Activated CD8-positive, alpha-beta T cell treated with anti-CD3 and anti-CD28 coated beads for 36 hours (primary cell): ENCODE results near the gene KRT86. TPM values are rescaled to one million over a fixed set of nuclear protein-coding genes. Genes with fewer than 3 reads are reported as not detected.

Experiments
- ATAC-seq: fragments of 200-7000 bp; cut with Tn5 transposase; one replicate; pipeline ENCODE4 v1.10.0; 2021; ENCODE audit warnings: mild to moderate bottlenecking, moderate library complexity
- CTCF ChIA-PET: fragments of 350-600 bp; sonication (Branson Sonifier 250); formaldehyde crosslinking; loops from one replicate; lab custom pipeline; 2021; ENCODE audit warnings: antibody characterized with exemption; lab: Charles Lee
- POLR2A ChIA-PET: fragments of 350-600 bp; sonication (Branson Sonifier 250); formaldehyde crosslinking; loops from one replicate; lab custom pipeline; 2021; ENCODE audit warnings: antibody characterized with exemption; lab: Charles Lee
- DNase-seq: peaks from one replicate; pipeline ENCODE4 v3.0.0-alpha.2; 2020
- H3K27ac Mint-ChIP-seq: one replicate; pipeline ENCODE4 v1.8.0; 2021; ENCODE audit warnings: mild to moderate bottlenecking, mixed read lengths
- H3K27me3 Mint-ChIP-seq: one replicate; pipeline ENCODE4 v1.8.0; 2021; ENCODE audit warnings: mixed read lengths
- H3K36me3 Mint-ChIP-seq: one replicate; pipeline ENCODE4 v1.8.0; 2021; ENCODE audit warnings: low read depth, mixed read lengths
- H3K4me1 Mint-ChIP-seq: one replicate; pipeline ENCODE4 v1.8.0; 2021; ENCODE audit warnings: low read depth, mixed read lengths
- H3K4me3 Mint-ChIP-seq: one replicate; pipeline ENCODE4 v1.8.0; 2021; ENCODE audit warnings: mild to moderate bottlenecking, moderate library complexity, mixed read lengths
- H3K9me3 Mint-ChIP-seq: one replicate; pipeline ENCODE4 v1.8.0; 2021; ENCODE audit warnings: mixed read lengths
- CTCF ChIP-seq: fragments of 200-600 bp; IDR thresholded peaks from one replicate; pipeline ENCODE4 v1.8.0; 2022; ENCODE audit warnings: antibody characterized with exemption, mild to moderate bottlenecking
- intact Hi-C: fragments of 100-400 bp; cut with micrococcal nuclease; formaldehyde crosslinking; loops from one replicate; pipeline ENCODE4 v1.10.0; 2022
- total RNA-seq, 2 experiments: library from RNA; stranded (reverse); gene quantifications; one replicate each; pipeline ENCODE4 v1.2.3, GENCODE V29; 2021

Gene KRT86
- total RNA-seq, 2 experiments from 2014 or later = not detected

GRCh38 chr12:52327830-52328500 is 53.5 kb downstream of the KRT86 start:
- ChIA-PET CTCF (interaction anchor here (0.7 to 5.6 kb wide), 34 partner anchors 9 to 551 kb away, joined by 3 to 39 read pairs (median 5); no protein-coding TSS in a partner anchor), POLR2A (no interaction called here)
- intact Hi-C loops = loop anchor here (5.0 kb wide), 1 partner anchor 171 kb away; no protein-coding TSS in a partner anchor
- no peak for ATAC-seq
- no peak for TF ChIP-seq CTCF
- Mint-ChIP-seq H3K27ac (no peak overlapping the region), H3K27me3 (peaks cover 4% of the 10 kb centered on the region), H3K9me3 (no peaks in the 10 kb centered on the region), H3K4me3 (no peak overlapping the region), H3K36me3 (no peaks in the 10 kb centered on the region), H3K4me1 (peaks cover 12% of the 10 kb centered on the region)
- no peak for DNase-seq

- no peak overlapping the region for H3K4me3 Mint-ChIP-seq
- no peaks in the 10 kb centered on the region for H3K36me3 Mint-ChIP-seq
- intact Hi-C loops = no loop called here
- ChIA-PET CTCF (interaction anchor here (0.7 to 1.3 kb wide), 4 partner anchors 9 to 20 kb away, joined by 3 read pairs; no protein-coding TSS in a partner anchor), POLR2A (no interaction called here)
- peaks cover 12% of the 10 kb centered on the region for H3K4me1 Mint-ChIP-seq
- DNase-seq (no peak), ATAC-seq (no peak)
- H3K9me3 Mint-ChIP-seq = no peaks in the 10 kb centered on the region
- no peak overlapping the region for H3K27ac Mint-ChIP-seq
- peaks cover 8% of the 10 kb centered on the region for H3K27me3 Mint-ChIP-seq
- TF ChIP-seq CTCF = no peak
These were observed 56.6 kb downstream of the KRT86 start for GRCh38 chr12:52331039-52331438.

- Mint-ChIP-seq H3K27ac (no peak overlapping the region), H3K9me3 (peaks cover 4% of the 10 kb centered on the region), H3K4me3 (no peak overlapping the region), H3K4me1 (peaks cover 15% of the 10 kb centered on the region), H3K27me3 (peaks cover 7% of the 10 kb centered on the region), H3K36me3 (no peaks in the 10 kb centered on the region)
- ChIA-PET POLR2A (no interaction called here), CTCF (interaction anchor here (1.0 to 1.3 kb wide), 3 partner anchors 13 to 175 kb away, joined by 3 read pairs; no protein-coding TSS in a partner anchor)
- no peak for DNase-seq
- no peak for ATAC-seq
- intact Hi-C loops = no loop called here
- TF ChIP-seq CTCF = no peak
These were observed 57.4 kb downstream of the KRT86 start for GRCh38 chr12:52331833-52332232.

GRCh38 chr12:52332381-52332780 is 57.9 kb downstream of the KRT86 start:
- DNase-seq (no peak), ATAC-seq (no peak)
- Mint-ChIP-seq H3K36me3 (no peaks in the 10 kb centered on the region), H3K9me3 (peaks cover 4% of the 10 kb centered on the region), H3K4me3 (no peak overlapping the region), H3K27me3 (peaks cover 7% of the 10 kb centered on the region), H3K27ac (no peak overlapping the region), H3K4me1 (peaks cover 13% of the 10 kb centered on the region)
- intact Hi-C loops = no loop called here
- POLR2A ChIA-PET = no interaction called here
- CTCF ChIA-PET = interaction anchor here (1.0 kb wide), 1 partner anchor 176 kb away, joined by 3 read pairs; no protein-coding TSS in a partner anchor
- TF ChIP-seq CTCF = no peak

GRCh38 chr12:52333321-52333720 is 58.9 kb downstream of the KRT86 start:
- ChIA-PET CTCF (no interaction called here), POLR2A (no interaction called here)
- no peak for ATAC-seq
- Mint-ChIP-seq H3K27me3 (peaks cover 7% of the 10 kb centered on the region), H3K9me3 (peaks cover 4% of the 10 kb centered on the region), H3K4me1 (peaks cover 8% of the 10 kb centered on the region), H3K4me3 (no peak overlapping the region), H3K27ac (no peak overlapping the region), H3K36me3 (no peaks in the 10 kb centered on the region)
- DNase-seq = no peak
- intact Hi-C loops = no loop called here
- no peak for TF ChIP-seq CTCF
